ENCODE measurements around the gene GLG1. TPM values are rescaled to one million over a fixed set of nuclear protein-coding genes. Genes with fewer than 3 reads are reported as not detected.
A peak's percentile ranks its signal among the peaks of the same experiment; 100 is the strongest.

The GLG1 gene
- total RNA-seq, 1 donor from 2014 or later: 110 TPM

GRCh38 chr16:74623214-74623838 lies 16.4 kb upstream of the GLG1 start:
- Histone ChIP-seq H3K27me3 (ENCODE audit: low read depth) (no peaks in the 10 kb centered on the region), H3K27ac (no peak overlapping the region), H3K4me1 (no peaks in the 10 kb centered on the region), H3K36me3 (peaks cover 73% of the 10 kb centered on the region), H3K4me3 (no peak overlapping the region), H3K9me3 (no peaks in the 10 kb centered on the region)
- peak; percentile 66 for TF ChIP-seq CTCF (IDR thresholded peaks at IDR 0.05)
- intact Hi-C loops (cut with DNase I): no loop called here
- ATAC-seq (peak; percentile 59 to 69), DNase-seq (no peak)

- H3K27ac ChIP-seq: no peak overlapping the region
- no peak for TF ChIP-seq CTCF (IDR thresholded peaks at IDR 0.05)
- H3K9me3 ChIP-seq: no peaks in the 10 kb centered on the region
- H3K36me3 ChIP-seq: peaks cover 60% of the 10 kb centered on the region
- H3K4me3 ChIP-seq: no peak overlapping the region
- DNase-seq: no peak
- no peaks in the 10 kb centered on the region for H3K4me1 ChIP-seq
- intact Hi-C loops (cut with DNase I): no loop called here
- ATAC-seq: no peak
- no peaks in the 10 kb centered on the region for H3K27me3 ChIP-seq (ENCODE audit: low read depth)
These were observed 15.1 kb upstream of the GLG1 start for GRCh38 chr16:74622005-74622404.

- ATAC-seq (no peak), DNase-seq (no peak)
- Histone ChIP-seq H3K27ac (no peak overlapping the region), H3K4me1 (no peaks in the 10 kb centered on the region), H3K36me3 (peaks cover 13% of the 10 kb centered on the region), H3K4me3 (no peak overlapping the region), H3K9me3 (no peaks in the 10 kb centered on the region), H3K27me3 (ENCODE audit: low read depth) (no peaks in the 10 kb centered on the region)
- no peak for TF ChIP-seq CTCF (IDR thresholded peaks at IDR 0.05)
- intact Hi-C loops (cut with DNase I): no loop called here
These were observed 10.4 kb upstream of the GLG1 start for GRCh38 chr16:74617206-74617788.

GRCh38 chr16:74611721-74612120 lies 4.8 kb upstream of the GLG1 start:
- TF ChIP-seq CTCF (IDR thresholded peaks at IDR 0.05): no peak
- Histone ChIP-seq H3K4me3 (no peak overlapping the region), H3K36me3 (no peaks in the 10 kb centered on the region), H3K27me3 (ENCODE audit: low read depth) (no peaks in the 10 kb centered on the region), H3K4me1 (peaks cover 8% of the 10 kb centered on the region), H3K9me3 (no peaks in the 10 kb centered on the region), H3K27ac (no peak overlapping the region)
- intact Hi-C loops (cut with DNase I): no loop called here
- ATAC-seq: no peak
- DNase-seq: no peak

- TF ChIP-seq CTCF (IDR thresholded peaks at IDR 0.05): no peak
- Histone ChIP-seq H3K36me3 (no peaks in the 10 kb centered on the region), H3K4me3 (no peak overlapping the region), H3K9me3 (no peaks in the 10 kb centered on the region), H3K4me1 (peaks cover 28% of the 10 kb centered on the region), H3K27me3 (ENCODE audit: low read depth) (no peaks in the 10 kb centered on the region), H3K27ac (no peak overlapping the region)
- DNase-seq (no peak), ATAC-seq (no peak)
- intact Hi-C loops (cut with DNase I): no loop called here
These were observed 2.0 kb upstream of the GLG1 start for GRCh38 chr16:74608944-74609343.
